Measurements from ENCODE around the gene RCAN1.

The RCAN1 gene

DNA sequence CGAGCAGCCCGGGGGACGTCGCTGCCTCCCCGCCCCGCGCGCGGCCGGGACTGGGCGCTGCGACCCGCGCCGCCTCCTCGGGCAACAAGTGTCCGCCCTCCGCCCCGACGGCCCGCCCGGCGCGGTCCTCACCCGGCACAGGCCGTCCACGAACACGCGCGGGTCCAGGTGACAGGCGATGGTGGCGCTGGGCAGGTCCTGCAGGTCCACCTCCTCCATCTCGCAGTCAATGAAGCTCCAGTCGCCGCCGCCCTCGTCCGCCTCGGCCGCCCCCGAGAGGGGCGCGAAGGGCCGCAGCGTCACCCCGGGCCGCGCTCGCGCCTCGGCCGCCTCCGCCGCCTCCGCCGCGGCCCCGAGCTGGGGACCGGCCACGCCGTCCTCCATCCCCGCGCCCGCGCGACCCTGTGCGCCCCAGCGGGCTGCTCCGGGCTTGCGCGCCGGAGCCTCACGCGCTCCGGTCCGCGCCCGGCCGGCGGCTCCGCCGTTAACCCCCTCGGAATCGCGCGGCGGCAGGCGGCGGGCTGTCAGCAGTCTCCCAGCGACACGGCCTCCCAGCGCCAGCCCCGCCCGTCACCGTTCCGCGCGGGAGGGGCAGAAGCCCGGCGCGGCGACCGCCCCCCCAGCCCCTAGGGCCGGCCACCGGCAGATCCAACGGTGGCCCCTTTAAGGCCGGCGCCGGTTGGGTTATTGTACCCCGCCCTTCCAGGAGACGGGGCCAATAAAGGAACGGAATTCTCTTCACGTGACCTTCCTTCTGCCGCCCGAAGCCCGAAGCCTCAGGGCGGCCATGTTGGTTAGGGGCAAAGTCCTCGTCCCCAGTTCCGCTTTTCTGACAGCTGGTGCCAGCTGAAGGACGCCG lies at the start of gene RCAN1:
TSS of gene RCAN1 (minus strand) at position 486 of the 859 bp plus-strand sequence. CDS start at position 384, 102 bp downstream.
- peak; percentile 95 for DNase-seq (ENCODE audit: low spot score)

DNA sequence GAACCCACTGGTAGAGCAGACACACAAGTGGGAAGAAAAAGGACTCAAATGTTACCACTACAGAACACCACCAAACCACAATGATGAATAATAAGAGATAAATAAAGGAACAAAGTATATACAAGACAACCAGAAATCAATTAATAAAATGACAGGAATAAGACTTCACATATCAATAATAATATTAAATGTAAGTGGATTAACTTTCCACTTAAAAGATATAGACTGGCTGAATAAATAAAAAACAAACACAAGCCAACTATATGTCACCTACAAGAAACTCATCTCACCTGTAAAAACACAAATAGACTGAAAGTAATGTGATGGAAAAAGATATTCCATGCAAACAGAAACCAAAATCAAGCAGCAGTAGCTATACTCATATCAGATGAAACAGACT lies 46.9 kb upstream of the RCAN1 start:
- DNase-seq (ENCODE audit: low spot score): no peak

DNA sequence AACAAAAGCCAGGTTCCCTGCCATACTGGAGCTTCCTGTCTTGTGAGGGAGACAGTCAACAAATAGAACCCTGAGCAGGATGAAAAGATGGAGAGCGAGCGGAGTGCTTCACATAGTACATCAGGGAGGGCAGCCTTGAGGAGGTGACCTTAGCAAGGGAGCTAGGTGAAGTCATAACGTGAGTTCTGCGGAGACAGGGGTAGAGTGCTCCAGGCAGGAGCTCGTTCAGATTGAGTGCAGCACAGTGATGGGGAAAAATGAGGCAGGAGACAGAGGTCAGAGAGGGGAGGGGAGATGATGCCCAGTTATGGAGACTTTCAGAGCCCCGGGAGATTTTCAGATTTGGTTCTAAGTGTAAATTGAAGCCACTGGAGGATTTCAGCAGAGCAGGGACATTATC lies 38.6 kb upstream of the RCAN1 start:
- no peak for DNase-seq (ENCODE audit: low spot score)

DNA sequence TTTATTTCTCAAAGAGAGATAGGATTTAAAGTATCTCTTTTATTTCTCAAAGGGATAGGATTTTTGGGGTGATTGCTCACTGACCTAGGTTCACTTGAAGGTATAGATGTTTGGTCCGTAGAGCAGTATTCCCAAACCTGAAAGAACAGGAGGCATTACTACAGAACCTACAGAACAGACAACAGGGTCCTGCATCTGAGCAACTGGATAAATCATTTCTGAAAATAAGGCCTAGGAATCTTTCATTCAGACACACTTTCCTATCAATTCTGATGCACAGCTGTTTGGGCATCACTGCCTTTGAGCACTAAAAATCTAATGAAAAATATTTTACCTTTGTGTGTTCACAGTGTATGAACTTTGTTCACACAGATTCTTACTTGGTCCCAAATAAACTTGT lies 36.7 kb upstream of the RCAN1 start:
- DNase-seq (ENCODE audit: low spot score): no peak

DNA sequence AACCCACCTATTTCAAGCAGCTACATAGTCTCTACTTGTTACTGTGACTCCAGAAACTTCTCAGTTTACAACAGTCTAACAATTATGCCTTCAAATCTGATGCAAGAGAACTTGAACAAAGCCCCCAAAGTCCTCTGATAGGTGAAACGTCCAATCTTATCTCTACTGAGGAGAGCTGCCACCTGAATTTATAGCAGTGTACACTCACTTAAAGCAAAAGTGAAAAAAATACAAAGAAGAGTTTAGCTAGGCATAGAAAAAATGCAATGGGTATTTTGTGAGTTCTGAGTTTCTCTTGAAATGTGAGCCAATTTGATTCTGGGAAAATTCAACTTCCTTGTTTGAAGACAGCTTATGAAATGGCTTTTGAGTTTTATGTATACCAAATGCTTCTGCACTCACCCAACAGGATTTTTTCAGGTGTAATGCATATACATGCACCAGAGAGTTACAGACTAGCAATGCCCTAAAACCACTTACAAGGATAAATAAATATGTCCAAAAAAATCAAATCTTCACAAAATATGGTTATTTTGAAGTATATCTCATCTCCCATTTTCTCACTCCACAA lies 36.0 kb upstream of the RCAN1 start:
- no peak for DNase-seq (ENCODE audit: low spot score)

DNA sequence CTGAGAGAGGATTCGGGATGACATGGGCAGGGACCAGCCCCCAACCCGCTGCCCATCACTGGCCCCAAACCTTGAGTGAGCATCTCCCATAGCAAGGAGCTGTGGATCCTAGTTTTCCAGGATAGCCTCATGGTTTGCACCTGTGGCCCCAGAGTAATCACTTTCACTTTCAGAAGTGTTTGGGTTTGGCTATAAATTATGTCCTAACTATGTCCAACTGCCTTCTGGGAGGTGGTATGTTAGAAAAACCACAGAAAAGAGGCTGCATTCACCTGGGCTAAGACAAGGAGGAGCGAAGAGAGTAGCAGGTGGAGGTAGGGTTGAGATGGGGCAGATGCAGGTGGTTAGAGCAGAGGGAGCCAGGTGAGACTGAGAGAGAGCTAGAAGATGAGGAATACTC lies 34.5 kb upstream of the RCAN1 start:
- DNase-seq (ENCODE audit: low spot score): no peak

DNA sequence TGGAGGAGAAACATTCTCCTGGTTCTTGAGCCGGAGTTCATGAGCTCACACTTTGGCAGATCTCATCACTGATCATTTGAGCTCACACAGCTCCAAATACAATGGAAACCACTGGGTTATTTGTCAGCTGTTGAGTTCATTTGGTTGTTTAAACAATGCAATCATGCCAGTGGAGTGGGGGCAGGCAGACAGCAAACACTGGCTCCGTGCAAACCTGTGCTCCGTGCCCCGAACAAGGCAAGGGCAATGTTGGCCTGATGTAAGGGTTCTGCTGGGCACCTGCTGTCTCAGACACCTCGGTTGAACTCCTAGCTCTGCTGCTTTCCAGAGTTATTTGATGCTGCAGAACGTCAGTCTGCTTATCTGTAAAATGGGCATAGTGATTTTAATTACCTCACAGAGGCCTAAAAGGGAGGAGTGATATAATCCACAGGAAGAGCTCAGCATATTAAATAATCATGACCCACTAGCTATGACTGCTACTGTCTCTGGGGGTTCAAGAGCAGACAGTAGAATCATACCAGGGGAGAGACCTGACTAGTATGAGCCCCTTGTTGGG lies 33.9 kb upstream of the RCAN1 start:
- no peak for DNase-seq (ENCODE audit: low spot score)

DNA sequence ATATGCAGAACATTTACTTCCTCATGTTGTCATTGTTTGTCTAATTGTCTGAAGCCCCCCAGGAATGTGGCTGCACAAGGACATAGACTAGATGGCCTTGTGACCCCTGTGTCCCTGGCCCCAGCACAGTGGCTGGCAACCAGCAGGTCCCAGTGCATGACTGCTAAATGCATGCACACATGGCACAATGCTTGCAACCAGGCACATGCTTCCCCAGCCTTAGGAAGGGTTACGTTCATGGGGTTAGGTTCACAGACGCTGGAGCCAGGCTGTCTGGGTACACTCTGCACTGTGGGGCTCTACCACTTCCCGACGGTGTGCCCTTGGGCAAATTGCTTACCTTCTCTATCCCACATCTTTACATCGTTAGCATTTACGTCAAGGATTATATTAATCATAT lies 32.6 kb upstream of the RCAN1 start:
- no peak for DNase-seq (ENCODE audit: low spot score)

DNA sequence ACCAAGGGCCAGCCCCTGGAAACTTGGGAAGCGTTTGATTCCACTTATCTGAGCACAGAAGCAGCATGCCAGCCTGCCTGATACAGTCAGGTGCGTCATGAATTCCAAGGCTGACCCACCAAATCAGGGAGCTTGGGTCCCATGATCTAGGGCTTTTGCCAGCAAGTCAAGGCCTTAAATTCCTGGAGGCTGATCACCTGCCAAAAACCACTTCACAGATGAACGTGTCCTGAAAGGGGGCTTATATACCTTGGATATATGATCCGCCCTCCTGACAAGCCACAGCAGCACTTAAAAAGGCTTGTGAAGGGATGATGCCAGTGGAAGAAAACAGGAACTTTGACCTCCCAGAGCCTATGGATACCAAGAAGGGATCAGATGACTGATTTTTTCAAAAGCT lies 29.9 kb upstream of the RCAN1 start:
- no peak for DNase-seq (ENCODE audit: low spot score)

DNA sequence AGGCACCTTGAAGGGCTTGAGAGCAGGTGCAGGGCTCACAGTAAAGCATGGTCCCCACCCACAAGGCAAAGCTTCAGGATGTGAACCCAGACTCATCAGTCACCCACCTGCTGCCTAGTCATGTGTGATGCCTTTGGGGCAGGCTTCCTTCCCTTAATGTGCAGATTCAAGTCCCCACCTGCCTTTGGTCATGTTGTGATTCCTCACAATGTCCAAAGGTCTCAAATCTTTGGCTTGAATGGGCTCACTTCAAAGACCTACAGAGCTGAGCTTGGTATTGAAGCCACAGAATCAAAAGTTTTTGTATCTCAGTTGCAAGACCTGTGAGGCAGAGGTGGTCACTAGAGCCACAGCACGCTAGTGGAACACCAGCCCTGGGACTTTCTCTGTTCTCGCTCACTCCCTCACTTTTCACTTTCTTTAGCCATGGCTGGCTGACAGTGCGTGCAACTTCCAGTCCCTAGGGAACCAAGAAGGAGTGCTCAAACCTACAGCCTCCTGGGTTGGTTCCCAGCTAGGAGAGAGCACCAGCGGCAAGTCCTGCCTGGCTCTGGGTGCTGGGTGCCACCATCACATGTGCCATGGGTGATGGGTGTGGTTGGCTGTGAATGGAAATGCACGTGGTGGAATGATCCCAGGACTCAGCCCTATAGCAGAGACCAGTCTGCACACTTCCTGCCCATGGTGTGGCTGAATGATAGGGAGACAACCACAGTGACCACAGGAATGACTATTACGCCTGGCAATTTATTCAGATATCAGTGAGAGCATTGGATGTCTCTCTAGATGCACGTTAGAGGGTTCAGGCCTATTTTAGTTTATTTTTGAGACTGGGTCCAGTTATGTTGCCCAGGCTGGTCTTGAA lies 27.5 kb upstream of the RCAN1 start:
- peak; percentile 15 for DNase-seq (ENCODE audit: low spot score)

DNA sequence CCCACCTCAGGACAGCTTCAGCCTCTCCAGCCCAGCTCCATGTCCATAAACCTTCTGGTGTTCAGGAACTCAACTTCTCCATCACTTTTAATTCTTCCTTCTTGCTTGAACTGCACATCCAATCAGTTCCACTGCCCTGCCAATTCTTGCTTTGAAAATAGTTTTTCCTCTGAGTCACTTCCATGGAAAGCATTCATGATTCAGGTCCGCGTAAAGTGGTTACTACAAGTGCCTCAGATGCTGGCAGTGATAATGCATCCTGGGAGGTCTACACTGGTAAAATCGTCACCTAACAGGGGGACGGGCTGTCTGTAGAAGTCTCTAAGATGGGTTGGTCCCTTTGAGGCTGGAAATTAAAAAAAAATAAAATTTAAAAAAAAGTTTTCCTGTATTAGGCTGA lies 25.9 kb upstream of the RCAN1 start:
- peak; percentile 71 for DNase-seq (ENCODE audit: low spot score)

DNA sequence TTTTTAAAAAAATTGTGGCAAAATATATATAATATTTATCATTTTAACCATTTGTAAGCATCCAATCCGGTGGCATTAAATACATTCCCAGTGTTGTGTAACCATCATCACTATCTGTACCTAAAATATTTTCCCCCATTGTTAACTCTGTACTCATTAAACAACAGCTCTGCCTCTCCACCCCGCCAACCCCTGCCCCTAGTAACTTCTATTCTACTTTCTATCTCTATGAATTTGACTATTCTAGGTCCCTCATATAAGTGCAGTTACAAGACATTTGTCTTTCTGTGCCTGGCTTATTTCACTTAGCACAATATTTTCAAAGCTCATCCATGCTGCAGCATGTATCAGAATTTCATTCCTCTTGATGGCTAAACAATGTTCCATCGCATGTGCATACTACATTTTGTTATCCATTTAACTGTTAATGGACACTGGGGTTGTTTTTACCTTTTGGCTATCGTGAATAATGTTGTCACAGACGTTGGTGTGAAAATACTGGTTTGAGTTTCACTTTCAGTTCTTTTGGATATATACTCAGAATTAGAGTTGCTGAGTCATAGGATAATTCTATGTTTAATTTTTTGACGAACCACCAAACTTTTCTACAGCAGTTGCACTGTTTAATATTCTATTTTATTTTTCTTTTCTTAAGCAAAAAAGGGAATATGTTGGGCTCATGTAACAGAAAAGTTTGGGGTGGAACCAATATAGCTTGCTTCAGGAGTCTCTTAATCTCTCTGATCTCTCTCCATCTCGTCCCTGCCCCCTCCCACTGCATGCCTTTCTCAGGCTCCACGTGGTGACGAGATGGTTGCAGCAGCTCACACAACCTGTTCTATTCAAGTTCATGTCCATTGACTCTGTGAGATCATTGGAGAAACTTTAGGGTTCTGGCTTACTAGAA lies 25.2 kb upstream of the RCAN1 start:
- no peak for DNase-seq (ENCODE audit: low spot score)

DNA sequence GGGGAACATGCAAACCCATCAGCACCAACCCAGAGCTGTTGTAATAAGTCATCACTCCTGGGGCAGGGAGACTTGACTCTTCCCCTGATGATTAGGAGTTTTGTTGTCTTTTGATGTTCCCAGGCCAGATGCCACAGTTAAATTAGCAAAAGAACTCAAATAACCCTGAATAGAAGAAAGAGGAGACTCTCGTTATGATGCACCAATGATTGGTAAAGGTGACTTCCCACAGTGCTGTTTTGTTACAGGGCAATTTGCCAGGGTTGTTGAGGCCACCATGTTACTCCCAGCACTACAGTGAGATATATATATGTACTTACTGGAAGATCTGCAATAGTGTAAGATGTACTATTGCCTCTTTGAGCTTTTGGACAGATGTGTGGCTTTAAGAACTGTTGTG lies 24.3 kb upstream of the RCAN1 start:
- no peak for DNase-seq (ENCODE audit: low spot score)

DNA sequence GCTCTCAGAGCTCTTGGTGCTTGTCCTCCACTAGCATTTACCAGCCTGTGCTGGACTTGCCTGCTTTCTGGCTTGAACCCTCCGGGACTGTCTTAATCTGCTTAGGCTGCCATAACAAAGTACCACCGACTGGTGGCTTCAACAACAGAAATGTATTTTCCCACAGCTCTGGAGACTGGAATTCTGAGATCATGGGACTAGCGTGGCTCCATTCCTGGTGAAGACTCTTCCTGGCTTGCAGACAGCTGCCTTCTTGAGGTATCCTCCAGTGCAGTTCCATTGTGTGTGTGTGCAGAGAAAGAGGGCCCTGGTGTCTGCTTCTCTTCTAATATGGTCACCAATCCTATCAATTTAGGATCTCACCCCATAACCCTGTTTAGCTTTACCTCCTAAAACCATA lies 22.0 kb upstream of the RCAN1 start:
- DNase-seq (ENCODE audit: low spot score): no peak

DNA sequence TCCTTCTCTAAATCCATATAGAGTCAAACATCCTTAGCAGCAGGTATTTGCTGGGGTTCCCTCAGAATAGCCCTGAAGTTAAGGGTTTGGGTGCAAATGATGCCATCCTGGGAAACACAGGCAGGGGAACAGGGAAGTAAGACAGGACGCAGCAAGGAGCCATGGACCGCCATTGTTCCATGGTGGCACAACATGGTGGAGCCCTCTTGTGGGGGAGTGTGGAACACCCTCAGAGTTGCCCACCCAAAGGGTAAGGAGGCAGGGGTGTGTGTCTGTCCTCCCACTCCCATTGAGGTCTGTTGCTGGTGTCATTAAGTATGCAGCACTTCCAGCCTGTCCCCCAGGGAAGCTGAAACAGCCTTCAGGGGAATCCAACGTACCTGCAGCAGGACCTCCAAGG lies 20.4 kb upstream of the RCAN1 start:
- DNase-seq (ENCODE audit: low spot score): no peak

DNA sequence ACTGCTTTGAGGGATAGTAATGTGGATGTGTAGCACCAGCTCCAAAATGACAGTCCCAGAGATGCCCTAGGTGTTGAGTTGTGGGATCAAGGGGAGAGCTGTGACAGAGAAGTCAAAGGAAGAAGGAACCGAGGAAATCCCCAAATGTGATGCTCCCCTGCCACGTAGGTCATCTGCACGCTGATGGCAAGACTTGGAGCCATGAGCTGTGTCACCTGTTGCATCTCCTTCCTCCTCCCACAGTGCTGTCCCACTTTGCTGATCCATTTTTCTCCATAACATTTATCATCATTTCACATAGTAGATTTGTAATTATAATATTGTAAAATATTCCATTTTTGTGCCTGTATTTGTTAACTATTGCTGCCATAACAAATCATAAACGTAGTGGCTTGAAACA lies 17.6 kb upstream of the RCAN1 start:
- DNase-seq (ENCODE audit: low spot score): no peak

DNA sequence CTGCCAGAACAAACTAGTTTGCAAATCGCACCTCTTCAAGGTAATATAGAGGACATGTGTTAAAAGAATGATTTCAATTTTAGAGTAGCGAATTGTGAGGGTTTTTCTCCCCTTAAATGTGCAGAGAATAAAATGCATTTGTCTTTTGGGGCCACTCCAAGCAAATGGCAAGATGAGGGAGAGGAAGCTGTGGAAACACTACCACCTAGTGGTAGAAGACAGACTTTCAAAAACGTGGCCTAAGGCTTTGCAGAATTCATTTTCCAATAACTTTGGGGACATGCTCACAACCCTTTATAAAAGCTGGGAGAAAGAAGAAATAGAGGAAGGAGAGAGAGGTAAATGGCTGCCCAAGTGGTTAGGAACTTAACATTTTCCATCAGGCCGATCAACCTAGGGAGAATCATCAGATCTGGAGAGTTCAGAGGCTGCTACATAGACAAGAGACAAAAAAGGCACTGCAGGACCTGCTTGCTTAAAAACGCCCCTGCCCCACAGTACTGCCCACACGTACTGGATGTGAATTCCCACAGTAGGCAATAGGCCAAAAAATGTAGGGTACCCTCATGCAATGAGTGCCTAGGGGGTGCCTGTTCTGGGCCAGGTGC lies 15.7 kb upstream of the RCAN1 start:
- DNase-seq (ENCODE audit: low spot score): peak; percentile 68

DNA sequence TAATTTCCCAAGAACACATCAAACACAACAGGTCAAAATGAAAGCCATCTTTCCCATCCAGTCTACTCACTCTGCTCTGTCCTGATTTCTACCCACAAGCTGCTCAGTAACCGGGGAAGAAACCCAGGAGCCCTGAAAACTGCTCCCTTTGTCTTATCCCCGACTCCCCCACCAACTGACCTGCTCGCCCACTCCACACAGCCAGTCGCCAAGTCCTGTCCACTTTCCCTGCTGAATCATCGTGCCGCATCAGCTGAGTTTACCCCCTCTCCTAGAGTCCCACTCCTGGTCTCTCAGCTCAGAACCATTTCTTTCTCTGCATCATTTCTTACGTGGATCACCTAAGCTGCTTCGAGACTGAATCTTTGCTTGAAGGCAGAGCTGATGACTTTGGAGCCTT lies 11.2 kb upstream of the RCAN1 start:
- DNase-seq (ENCODE audit: low spot score): no peak

DNA sequence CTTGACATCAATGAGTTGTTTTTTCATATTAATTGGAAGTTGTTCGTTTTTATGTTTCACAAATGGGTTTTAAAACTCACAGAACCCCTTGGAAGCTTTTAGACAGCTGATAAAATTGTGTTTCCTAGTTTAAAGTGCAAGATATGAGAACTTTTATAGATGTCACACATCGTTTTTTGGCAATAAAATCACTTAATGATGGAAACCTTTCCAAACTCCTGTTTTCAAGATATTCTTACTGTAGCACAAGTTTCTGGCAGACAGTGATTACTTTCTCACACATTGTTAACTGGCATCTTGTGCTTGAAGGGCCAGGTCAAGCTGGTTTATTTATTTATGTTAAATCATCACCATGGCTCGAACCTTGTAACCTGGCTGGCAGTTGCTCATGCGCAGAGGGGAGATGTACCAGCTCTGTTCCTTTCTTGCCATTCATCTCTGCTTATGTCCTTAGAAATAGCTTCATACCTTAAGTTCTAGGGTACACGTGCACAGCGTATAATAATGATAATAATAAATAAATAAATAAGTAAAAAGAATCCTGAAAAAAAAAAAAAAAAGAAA lies 10.2 kb upstream of the RCAN1 start:
- no peak for DNase-seq (ENCODE audit: low spot score)

DNA sequence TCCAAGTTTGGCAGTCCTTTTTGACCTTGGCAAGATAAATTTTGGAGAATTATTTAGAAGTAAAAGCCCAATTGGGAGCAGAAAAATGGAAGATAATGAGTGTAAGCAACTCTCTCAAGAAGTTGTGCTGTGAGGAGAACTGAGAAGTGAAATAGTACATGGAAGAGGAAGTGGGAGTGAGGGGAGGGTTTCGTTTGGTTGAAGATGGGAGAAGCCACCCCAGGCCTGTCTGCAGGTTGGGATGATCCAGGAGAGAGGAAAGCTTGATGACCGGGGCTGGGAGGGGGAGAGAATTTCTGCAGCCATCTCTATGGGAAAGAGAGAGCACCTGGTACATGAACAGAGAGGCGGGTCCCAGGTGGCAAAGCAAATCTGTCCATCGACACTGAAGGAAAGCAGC lies 8.6 kb upstream of the RCAN1 start:
- DNase-seq (ENCODE audit: low spot score): no peak
